ENCODE data around the gene ANKS1B.
A peak's percentile ranks its signal among the peaks of the same experiment; 100 is the strongest.
"Not testable (repeated sequence)": the region's sequence is repeated elsewhere in the genome, so short reads cannot be mapped to it uniquely, and the experiment has no call there.

Gene ANKS1B

GRCh38 chr12:98974767-98975381, 1009.9 kb downstream of the ANKS1B start:
- DNase-seq (ENCODE audit: low read depth): no peak
- H3K4me3 ChIP-seq (ENCODE audit: low read depth, low read length): no peak overlapping the region
- no peak for TF ChIP-seq CTCF (IDR thresholded peaks at IDR 0.05; ENCODE audit: insufficient read depth, low read depth, low read length, missing control alignments)

DNA sequence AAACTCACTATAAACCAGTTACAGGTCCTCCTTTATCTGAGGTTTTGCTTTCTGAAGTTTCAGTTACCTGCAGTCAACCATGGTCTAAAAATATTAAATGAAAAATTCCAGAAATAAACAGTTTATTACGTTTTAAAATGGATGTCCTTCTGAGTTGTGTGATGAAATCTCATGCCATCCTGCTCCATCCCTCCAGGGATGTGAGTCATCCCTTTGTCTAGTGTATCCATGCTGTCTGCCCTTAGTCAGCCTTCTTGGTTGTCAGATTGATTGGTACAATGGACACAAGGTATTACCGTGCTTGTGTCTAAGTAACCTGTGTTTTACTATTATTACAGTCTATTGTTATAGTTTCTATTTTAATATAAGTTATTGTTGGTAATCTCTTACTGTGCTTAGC, 1011.3 kb downstream of the ANKS1B start:
- DNase-seq (ENCODE audit: low read depth): no peak
- TF ChIP-seq CTCF (IDR thresholded peaks at IDR 0.05; ENCODE audit: insufficient read depth, low read depth, low read length, missing control alignments): no peak
- no peak overlapping the region for H3K4me3 ChIP-seq (ENCODE audit: low read depth, low read length)

DNA sequence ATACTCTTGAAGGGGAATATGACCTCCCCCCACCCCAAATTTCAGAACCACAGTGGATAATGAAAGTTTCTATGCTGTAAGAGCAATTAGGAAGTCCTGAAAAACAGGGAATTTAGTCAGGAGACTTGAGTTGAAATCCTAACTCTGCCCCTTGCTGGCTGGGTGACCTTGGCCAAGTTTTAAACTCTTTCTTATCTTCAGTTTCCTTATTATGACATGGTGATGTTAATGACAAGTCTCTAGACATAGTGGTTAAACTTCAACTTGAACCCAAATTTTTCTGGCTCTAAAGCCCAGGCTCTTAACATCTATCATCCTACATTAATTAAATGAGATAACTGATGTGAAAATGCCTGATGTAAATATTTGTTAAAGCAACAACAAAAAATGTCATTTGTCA, 1013.8 kb downstream of the ANKS1B start:
- TF ChIP-seq CTCF (IDR thresholded peaks at IDR 0.05; ENCODE audit: insufficient read depth, low read depth, low read length, missing control alignments): no peak
- DNase-seq (ENCODE audit: low read depth): no peak
- no peak overlapping the region for H3K4me3 ChIP-seq (ENCODE audit: low read depth, low read length)

DNA sequence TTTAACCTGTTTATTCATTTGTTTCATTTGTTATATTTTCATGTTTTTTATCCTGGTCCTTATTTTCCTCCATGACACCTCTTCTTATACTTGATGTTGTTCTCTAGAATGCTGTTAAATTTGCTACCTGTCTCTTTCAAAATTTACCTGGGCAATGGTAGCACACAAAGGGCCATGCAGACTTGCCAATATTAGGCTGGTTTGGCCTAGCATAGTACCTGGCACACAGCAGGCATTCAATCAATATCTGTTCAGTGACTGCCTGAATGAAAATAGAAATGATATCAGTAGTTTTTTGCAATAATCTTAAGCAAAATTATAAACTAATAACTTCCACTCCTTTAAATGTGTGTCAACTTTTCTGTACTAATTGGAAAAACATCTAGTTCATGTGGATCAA, 1014.5 kb downstream of the ANKS1B start:
- no peak overlapping the region for H3K4me3 ChIP-seq (ENCODE audit: low read depth, low read length)
- TF ChIP-seq CTCF (IDR thresholded peaks at IDR 0.05; ENCODE audit: insufficient read depth, low read depth, low read length, missing control alignments): no peak
- no peak for DNase-seq (ENCODE audit: low read depth)

DNA sequence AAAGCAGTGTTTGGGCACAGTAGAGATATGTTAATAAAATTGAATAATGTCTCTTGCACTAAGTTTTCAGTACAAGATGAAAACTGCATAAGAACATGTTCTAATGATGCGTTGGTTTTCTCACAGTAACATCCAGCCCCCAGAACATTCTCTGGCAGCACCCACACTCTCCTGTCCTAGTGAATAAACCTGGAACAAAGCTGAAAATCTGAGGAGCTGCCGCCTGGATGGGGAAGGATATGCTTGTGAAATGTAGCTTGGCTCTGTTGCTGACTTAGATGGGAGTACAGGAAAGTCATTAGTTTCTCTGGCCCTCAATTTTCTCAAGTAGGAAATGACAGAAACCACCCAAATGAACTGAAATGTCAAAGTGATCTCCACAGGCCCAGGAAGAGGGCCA, 1015.8 kb downstream of the ANKS1B start:
- no peak for TF ChIP-seq CTCF (IDR thresholded peaks at IDR 0.05; ENCODE audit: insufficient read depth, low read depth, low read length, missing control alignments)
- no peak overlapping the region for H3K4me3 ChIP-seq (ENCODE audit: low read depth, low read length)
- DNase-seq (ENCODE audit: low read depth): no peak

- not testable (repeated sequence) for DNase-seq (ENCODE audit: low read depth); H3K4me3 ChIP-seq (ENCODE audit: low read depth, low read length)
Measured at GRCh38 chr12:98957135-98957534, 1027.6 kb downstream of the ANKS1B start.

- peak; percentile 44 for DNase-seq (ENCODE audit: low read depth)
- no peak overlapping the region for H3K4me3 ChIP-seq (ENCODE audit: low read depth, low read length)
- TF ChIP-seq CTCF (IDR thresholded peaks at IDR 0.05; ENCODE audit: insufficient read depth, low read depth, low read length, missing control alignments): peak; percentile 53
Measured at GRCh38 chr12:98955284-98955683, 1029.5 kb downstream of the ANKS1B start.

Measured in GM12865 (cell line).